GM12878 (cell line): ENCODE data around the gene DIP2B. TPM values are rescaled to one million over a fixed set of nuclear protein-coding genes. Genes with fewer than 3 reads are reported as not detected.

Source experiments
- ATAC-seq: fragments of 200-7000 bp; cut with Tn5 transposase; 3 replicates; pipeline ENCODE4 v1.9.1; 2020; ENCODE audit warnings: mild to moderate bottlenecking, moderate library complexity
- BruUV-seq: library from RNA; stranded (reverse); fragments of 400-500 nt; replicated peaks from 2 replicates; lab custom pipeline; 2021; lab: Mats Ljungman, UMichigan
- CTCF ChIA-PET: fragments of 300-600 bp; sonication (Branson Sonifier 250); formaldehyde crosslinking; extraction: SDS; loops from one replicate; lab custom pipeline; 2021; ENCODE audit warnings: inconsistent platforms; lab: Yijun Ruan, JAX
- POLR2A ChIA-PET: fragments of 350-600 bp; formaldehyde crosslinking; extraction: SDS; loops from one replicate; lab custom pipeline; 2021; ENCODE audit warnings: inconsistent platforms; lab: Charles Lee
- RAD21 ChIA-PET: fragments of 300-600 bp; sonication (Branson Sonifier 250); formaldehyde crosslinking; loops from one replicate; lab custom pipeline; 2023; ENCODE audit warnings: antibody characterized with exemption; ENCODE audit not compliant: unreplicated experiment; lab: Charles Lee
- SMC1A ChIA-PET: fragments of 300-600 bp; sonication (Branson Sonifier 250); formaldehyde crosslinking; loops from one replicate; lab custom pipeline; 2023; ENCODE audit not compliant: unreplicated experiment, uncharacterized antibody; lab: Charles Lee
- DNase-seq: peaks from one replicate; pipeline ENCODE4 v3.0.0-alpha.2; 2011; ENCODE audit warnings: low read depth, low spot score
- FAIRE-seq: peaks from 3 replicates; lab custom pipeline; 2011; peaks lifted over from hg19 to GRCh38; lab: Jason Lieb, UNC
- H2AFZ ChIP-seq: 2 replicates; pipeline ENCODE4 v1.6.0; 2011; ENCODE audit warnings: low read depth, low read length, control low read depth; ENCODE audit not compliant: control insufficient read depth
- H3K27ac ChIP-seq: 2 replicates; pipeline ENCODE4 v1.5.1; 2011; ENCODE audit warnings: control low read depth; ENCODE audit not compliant: control insufficient read depth, insufficient read depth
- H3K27me3 ChIP-seq, 2 experiments: replicated peaks in 1 of 2; 2 replicates each; pipeline versions ENCODE4 v1.6.0 to v1.6.1; 2011; ENCODE audit warnings: low read length in 1 of 2; ENCODE audit not compliant: control insufficient read depth in 2 of 2, insufficient read depth in 2 of 2
- H3K36me3 ChIP-seq, 2 experiments: 2 replicates each; pipeline ENCODE4 v1.5.1; 2011; ENCODE audit warnings: low read length in 1 of 2; ENCODE audit not compliant: control insufficient read depth in 2 of 2, insufficient read depth in 2 of 2
- H3K4me1 ChIP-seq: 2 replicates; pipeline ENCODE4 v1.6.1; 2011; ENCODE audit warnings: mild to moderate bottlenecking, low read length, moderate library complexity, mixed read lengths; ENCODE audit not compliant: control insufficient read depth, insufficient read depth
- H3K4me2 ChIP-seq: 2 replicates; pipeline ENCODE4 v1.6.0; 2011; ENCODE audit warnings: control low read depth; ENCODE audit not compliant: control insufficient read depth, insufficient read depth
- H3K4me3 ChIP-seq: fragments of 200-600 bp; sonication (generic); 2 replicates; pipeline ENCODE4 v1.5.1; 2016
- H3K79me2 ChIP-seq: 2 replicates; pipeline ENCODE4 v1.6.0; 2011; ENCODE audit warnings: low read length; ENCODE audit not compliant: control insufficient read depth, insufficient read depth
- H3K9ac ChIP-seq: 2 replicates; pipeline ENCODE4 v1.8.0; 2011; ENCODE audit warnings: low read length, control low read depth, mixed read lengths; ENCODE audit not compliant: control insufficient read depth, insufficient read depth
- H3K9me3 ChIP-seq: replicated peaks from 3 replicates; pipeline ENCODE4 v1.5.1; 2011; ENCODE audit warnings: mild to moderate bottlenecking, low read length; ENCODE audit not compliant: control insufficient read depth, insufficient read depth
- H4K20me1 ChIP-seq: 2 replicates; pipeline ENCODE4 v1.6.0; 2011; ENCODE audit not compliant: control insufficient read depth, insufficient read depth
- CBX3 ChIP-seq: fragments of 200-600 bp; sonication (generic); IDR thresholded peaks from 2 replicates; pipeline ENCODE4 v1.6.1; 2016; ENCODE audit warnings: low read depth, borderline replicate concordance
- E4F1 ChIP-seq: fragments of 450-650 bp; IDR thresholded peaks from 2 replicates; pipeline ENCODE4 v1.6.1; 2018; ENCODE audit warnings: borderline replicate concordance, mild to moderate bottlenecking; ENCODE audit not compliant: partially characterized antibody
- MYC ChIP-seq: IDR thresholded peaks from 2 replicates; pipeline ENCODE4 v1.6.1; 2011; ENCODE audit warnings: mild to moderate bottlenecking, low read length, moderate library complexity, inconsistent platforms; ENCODE audit not compliant: insufficient read depth, insufficient replicate concordance, insufficient read length, severe bottlenecking
- NFIC ChIP-seq: IDR thresholded peaks from 2 replicates; pipeline ENCODE4 v1.6.1; 2012; ENCODE audit warnings: low read depth, mild to moderate bottlenecking, inconsistent platforms, low read length, moderate library complexity
- SMARCA5 ChIP-seq: fragments of 450-650 bp; IDR thresholded peaks from 2 replicates; pipeline ENCODE4 v1.6.1; 2017; ENCODE audit warnings: mild to moderate bottlenecking
- TCF7 ChIP-seq: IDR thresholded peaks from 2 replicates; pipeline ENCODE4 v1.6.1; 2014; ENCODE audit warnings: antibody characterized with exemption, borderline replicate concordance
- WGBS: methylation state at CpG from one replicate; pipeline ENCODE4 v1.1.6; 2016; ENCODE audit warnings: low lambda C conversion rate; ENCODE audit not compliant: insufficient replicate concordance, insufficient coverage; ENCODE audit errors: missing lambda C conversion rate; 5-methylcytosine and 5-hydroxymethylcytosine counted together
- in situ Hi-C: fragments of 300-500 bp; cut with MboI; formaldehyde crosslinking; loops from 9 replicates; pipeline ENCODE4 v1.14.3; 2018; ENCODE audit warnings: mixed read lengths
- intact Hi-C: fragments of 100-400 bp; cut with micrococcal nuclease; formaldehyde crosslinking; loops from one replicate; pipeline ENCODE4 v1.14.2; 2022; ENCODE audit not compliant: unreplicated experiment
- polyA plus RNA-seq, 11 experiments: library from polyadenylated mRNA; depleted of rRNA in 4 of 11; unstranded in 6 of 11; stranded (reverse) in 5 of 11; fragments of >200 nt; fragmentation: Nextera tagmentation in 4 of 11; fragmentation: Illumina TruSeq in 1 of 11; extraction: Ambion mirVana in 4 of 11; extraction: Trizol in 1 of 11; gene quantifications; 1 replicate in 1 of 11; 2 replicates in 10 of 11; pipeline versions ENCODE4 v1.2.1 to v1.2.3, GENCODE V29; 2011 to 2016; ENCODE audit warnings: inconsistent platforms in 2 of 11, missing spikeins in 2 of 11, low read depth in 1 of 11
- total RNA-seq, 4 experiments: library from RNA; depleted of rRNA in 3 of 4; stranded (reverse); fragments of >200 nt in 3 of 4; fragmentation: Illumina TruSeq in 1 of 4; extraction: Trizol in 1 of 4; gene quantifications; 2 replicates each; pipeline versions ENCODE4 v1.2.1 to v1.2.3, GENCODE V29; 2013 to 2021

The DIP2B gene
- total and polyA plus RNA-seq, 10 of the 15 experiments (the other 5 are each of a cell fraction or from before 2014, with no cell fraction given) = 4.5 to 30.0 (median 18.6) TPM

- TF ChIP-seq NFIC (no peak), SMARCA5 (no peak), MYC (no peak), TCF7 (no peak), E4F1 (no peak), CBX3 (no peak)
- RAD21 ChIA-PET = no interaction called here
- Histone ChIP-seq H3K79me2 (peaks cover 10% of the 10 kb centered on the region), H3K27ac (no peak overlapping the region), H3K36me3 (no peaks in the 10 kb centered on the region; a peak in 1 of 4 replicates), H3K4me1 (no peaks in the 10 kb centered on the region), H4K20me1 (no peaks in the 10 kb centered on the region), H3K4me3 (no peak overlapping the region), H3K4me2 (no peak overlapping the region), H3K27me3 (no peaks in the 10 kb centered on the region), H3K9me3 (no peaks in the 10 kb centered on the region), H2AFZ (no peak overlapping the region), H3K9ac (no peak overlapping the region)
- CTCF ChIA-PET = no interaction called here
- no peak for DNase-seq
- no peak for ATAC-seq
- POLR2A ChIA-PET = interaction anchor here (0.8 kb wide), 1 partner anchor 103 kb away, joined by 3 read pairs; no protein-coding TSS in a partner anchor
- intact Hi-C loops (no loop called here), in situ Hi-C loops (no loop called here)
- no peak for FAIRE-seq
- SMC1A ChIA-PET = interaction anchor here (0.8 to 1.2 kb wide), 4 partner anchors 9 to 171 kb away, joined by 3 to 4 read pairs (median 3); no protein-coding TSS in a partner anchor
- BruUV-seq = no TSS peak
- 80% methylated on average over 10 of the region's 10 CpGs for WGBS
Observed at GRCh38 chr12:50611021-50611744, 106.4 kb downstream of the DIP2B start.
